ENCODE results near the gene RGS9. TPM values are rescaled to one million over a fixed set of nuclear protein-coding genes. Genes with fewer than 3 reads are reported as not detected.

The RGS9 gene
- total RNA-seq, 1 donor, result 3.0 TPM

- no peak for TF ChIP-seq CTCF (IDR thresholded peaks at IDR 0.05; ENCODE audit: insufficient read depth, low read length)
- no peak for DNase-seq (ENCODE audit: low read depth)
- no peak overlapping the region for H3K4me3 ChIP-seq (ENCODE audit: low read depth, low read length)
Observed at GRCh38 chr17:65196617-65197016, 59.4 kb downstream of the RGS9 start.

- DNase-seq (ENCODE audit: low read depth), result no peak
- TF ChIP-seq CTCF (IDR thresholded peaks at IDR 0.05; ENCODE audit: insufficient read depth, low read length), result no peak
- no peak overlapping the region for H3K4me3 ChIP-seq (ENCODE audit: low read depth, low read length)
Observed at GRCh38 chr17:65197201-65197600, 60.0 kb downstream of the RGS9 start.

GRCh38 chr17:65198653-65199382 lies 61.6 kb downstream of the RGS9 start:
- DNase-seq (ENCODE audit: low read depth), result peak; percentile 78

GRCh38 chr17:65201331-65201730 lies 64.2 kb downstream of the RGS9 start:
- TF ChIP-seq CTCF (IDR thresholded peaks at IDR 0.05; ENCODE audit: insufficient read depth, low read length), result no peak
- no peak for DNase-seq (ENCODE audit: low read depth)

More at GRCh38 chr17:65198653-65199382, 61.6 kb downstream of the RGS9 start:
- peak; percentile 57 for TF ChIP-seq CTCF (IDR thresholded peaks at IDR 0.05; ENCODE audit: insufficient read depth, low read length)
- H3K4me3 ChIP-seq (ENCODE audit: low read depth, low read length), result no peak overlapping the region

GRCh38 chr17:65202844-65203571 lies 65.8 kb downstream of the RGS9 start:
- no peak for TF ChIP-seq CTCF (IDR thresholded peaks at IDR 0.05; ENCODE audit: insufficient read depth, low read length)
- H3K4me3 ChIP-seq (ENCODE audit: low read depth, low read length), result no peak overlapping the region

More at GRCh38 chr17:65201331-65201730, 64.2 kb downstream of the RGS9 start:
- no peak overlapping the region for H3K4me3 ChIP-seq (ENCODE audit: low read depth, low read length)

GRCh38 chr17:65204001-65204400 lies 66.8 kb downstream of the RGS9 start:
- no peak for TF ChIP-seq CTCF (IDR thresholded peaks at IDR 0.05; ENCODE audit: insufficient read depth, low read length)
- no peak for DNase-seq (ENCODE audit: low read depth)
- H3K4me3 ChIP-seq (ENCODE audit: low read depth, low read length), result no peak overlapping the region

More at GRCh38 chr17:65202844-65203571, 65.8 kb downstream of the RGS9 start:
- no peak for DNase-seq (ENCODE audit: low read depth)

All from fibroblast of the aortic adventitia (primary cell).